Calu3 (cell line): Measurements from ENCODE around the gene CLDN9. TPM values are rescaled to one million over a fixed set of nuclear protein-coding genes. Genes with fewer than 3 reads are reported as not detected.

Experiments used
- BruUV-seq: library from RNA; stranded (reverse); fragments of 400-500 nt; replicated peaks from 2 replicates; lab custom pipeline; 2021; lab: Mats Ljungman, UMichigan
- CTCF ChIA-PET: fragments of 300-600 bp; sonication (Branson Sonifier 250); formaldehyde crosslinking; loops from one replicate; lab custom pipeline; 2022; ENCODE audit warnings: antibody characterized with exemption; lab: Charles Lee
- DNase-seq: peaks from one replicate; pipeline ENCODE4 v3.0.0; 2022
- H3K27ac Mint-ChIP-seq: one replicate; pipeline ENCODE4 v1.8.0; 2022; ENCODE audit warnings: mixed read lengths; ENCODE audit not compliant: unreplicated experiment
- H3K27me3 Mint-ChIP-seq: one replicate; pipeline ENCODE4 v1.8.0; 2022; ENCODE audit warnings: mixed read lengths; ENCODE audit not compliant: unreplicated experiment
- H3K36me3 Mint-ChIP-seq: one replicate; pipeline ENCODE4 v1.8.0; 2022; ENCODE audit warnings: mild to moderate bottlenecking, moderate library complexity, mixed read lengths; ENCODE audit not compliant: insufficient read depth, unreplicated experiment
- H3K4me1 Mint-ChIP-seq: one replicate; pipeline ENCODE4 v1.8.0; 2022; ENCODE audit warnings: mild to moderate bottlenecking, low read depth, mixed read lengths; ENCODE audit not compliant: unreplicated experiment
- H3K4me3 Mint-ChIP-seq: one replicate; pipeline ENCODE4 v1.8.0; 2022; ENCODE audit warnings: mild to moderate bottlenecking, low read depth, moderate library complexity, mixed read lengths; ENCODE audit not compliant: unreplicated experiment
- H3K9me3 Mint-ChIP-seq: one replicate; pipeline ENCODE4 v1.8.0; 2022; ENCODE audit warnings: low read depth, mixed read lengths; ENCODE audit not compliant: unreplicated experiment
- CTCF ChIP-seq: fragments of 200-600 bp; IDR thresholded peaks from one replicate; pipeline ENCODE4 v1.8.0; 2022; ENCODE audit warnings: antibody characterized with exemption; ENCODE audit not compliant: unreplicated experiment
- intact Hi-C: fragments of 100-400 bp; cut with micrococcal nuclease; formaldehyde crosslinking; loops from one replicate; pipeline ENCODE4 v1.10.0; 2022; ENCODE audit not compliant: unreplicated experiment
- total RNA-seq: library from RNA; stranded (reverse); gene quantifications from 2 replicates; pipeline ENCODE4 v1.2.3, GENCODE V29; 2022

The CLDN9 gene
- total RNA-seq, 1 experiment from 2014 or later, result 13.5 TPM

- peaks cover 43% of the 10 kb centered on the region for H3K4me1 Mint-ChIP-seq
- H3K27me3 Mint-ChIP-seq, result no peaks in the 10 kb centered on the region
- CTCF ChIA-PET, result interaction anchor here (0.7 to 7.8 kb wide), 2 partner anchors 11 to 32 kb away, joined by 6 to 126 read pairs; no protein-coding TSS in a partner anchor
- BruUV-seq, result no TSS peak
- H3K36me3 Mint-ChIP-seq, result peaks cover 57% of the 10 kb centered on the region
- no peak within 1 kb of the TSS for H3K27ac Mint-ChIP-seq
- no peaks in the 10 kb centered on the region for H3K9me3 Mint-ChIP-seq
- intact Hi-C loops, result no loop called here
- H3K4me3 Mint-ChIP-seq, result peak within 1 kb of the TSS; percentile 61
- TF ChIP-seq CTCF, result peak; percentile 45
- DNase-seq, result peak; percentile 63
Measured at GRCh38 chr16:3017794-3018506, 5.2 kb downstream of the CLDN9 start, which contains the start of gene CLDN6. Gene CLDN6 (minus strand): TSS chr16:3018183. CDS start chr16:3016021, 2,162 bp downstream.

GRCh38 chr16:3019594-3020246 is 7.0 kb downstream of the CLDN9 start:
- intact Hi-C loops, result loop anchor here (1.0 kb wide), 1 partner anchor 12 kb away; no protein-coding TSS in a partner anchor
- Mint-ChIP-seq H3K27me3 (no peaks in the 10 kb centered on the region), H3K27ac (peak overlapping the region; percentile 89), H3K9me3 (no peaks in the 10 kb centered on the region), H3K4me3 (peak overlapping the region; percentile 80), H3K4me1 (peaks cover 39% of the 10 kb centered on the region), H3K36me3 (peaks cover 62% of the 10 kb centered on the region)
- TF ChIP-seq CTCF, result no peak
- BruUV-seq, result TSS peak; percentile 47
- CTCF ChIA-PET, result interaction anchor here (0.7 to 7.8 kb wide), 5 partner anchors 8 to 50 kb away, joined by 3 to 126 read pairs (median 4); no protein-coding TSS in a partner anchor
- no peak for DNase-seq

GRCh38 chr16:3020247-3020603 is 7.5 kb downstream of the CLDN9 start, which contains the start of gene TNFRSF12A:
Gene TNFRSF12A (plus strand): TSS chr16:3020368. CDS start chr16:3020398, 30 bp downstream.
- no TSS peak for BruUV-seq
- peaks cover 67% of the 10 kb centered on the region for H3K36me3 Mint-ChIP-seq
- intact Hi-C loops, result loop anchor here (1.0 kb wide), 1 partner anchor 13 kb away; no protein-coding TSS in a partner anchor
- CTCF ChIA-PET, result interaction anchor here (0.7 to 7.8 kb wide), 6 partner anchors 8 to 50 kb away, joined by 3 to 126 read pairs (median 6); no protein-coding TSS in a partner anchor
- H3K27me3 Mint-ChIP-seq, result no peaks in the 10 kb centered on the region
- peak within 1 kb of the TSS; percentile 80 for H3K4me3 Mint-ChIP-seq
- DNase-seq, result peak; percentile 90
- H3K27ac Mint-ChIP-seq, result peak within 1 kb of the TSS; percentile 89
- TF ChIP-seq CTCF, result peak; percentile 26
- H3K9me3 Mint-ChIP-seq, result no peaks in the 10 kb centered on the region
- peaks cover 35% of the 10 kb centered on the region for H3K4me1 Mint-ChIP-seq
